Measurements from ENCODE around the gene IGFL3.
"Not testable (repeated sequence)": the region's sequence is repeated elsewhere in the genome, so short reads cannot be mapped to it uniquely, and the experiment has no call there.

Gene IGFL3

GRCh38 chr19:46124638-46125115 is at the start of gene IGFL3:
Gene IGFL3 (minus strand): TSS chr19:46124688. CDS start chr19:46124649, 39 bp downstream.
- Mint-ChIP-seq H3K36me3 (no peaks in the 10 kb centered on the region), H3K27me3 (peaks cover 27% of the 10 kb centered on the region), H3K4me3 (no peak within 1 kb of the TSS), H3K4me1 (no peaks in the 10 kb centered on the region), H3K9me3 (no peaks in the 10 kb centered on the region), H3K27ac (no peak within 1 kb of the TSS)

GRCh38 chr19:46173886-46174480 is 49.5 kb upstream of the IGFL3 start:
- Mint-ChIP-seq H3K4me3 (no peak overlapping the region), H3K4me1 (no peaks in the 10 kb centered on the region), H3K27me3 (peaks cover 23% of the 10 kb centered on the region), H3K36me3 (no peaks in the 10 kb centered on the region), H3K27ac (no peak overlapping the region), H3K9me3 (no peaks in the 10 kb centered on the region)

GRCh38 chr19:46162731-46163130 is 38.2 kb upstream of the IGFL3 start:
- no peak overlapping the region for H3K4me3 Mint-ChIP-seq

GRCh38 chr19:46161642-46162257 is 37.3 kb upstream of the IGFL3 start:
- Mint-ChIP-seq H3K27me3 (peaks cover 37% of the 10 kb centered on the region), H3K9me3 (peaks cover 13% of the 10 kb centered on the region)
- not testable (repeated sequence) for H3K36me3 Mint-ChIP-seq, H3K4me3 Mint-ChIP-seq, H3K4me1 Mint-ChIP-seq, H3K27ac Mint-ChIP-seq

More at GRCh38 chr19:46162731-46163130, 38.2 kb upstream of the IGFL3 start:
- Mint-ChIP-seq H3K4me1 (no peaks in the 10 kb centered on the region), H3K9me3 (peaks cover 13% of the 10 kb centered on the region), H3K27ac (no peak overlapping the region), H3K36me3 (peaks cover 8% of the 10 kb centered on the region), H3K27me3 (peaks cover 38% of the 10 kb centered on the region)

GRCh38 chr19:46160233-46160775 is 35.8 kb upstream of the IGFL3 start:
- Mint-ChIP-seq H3K9me3 (peaks cover 13% of the 10 kb centered on the region), H3K36me3 (peaks cover 8% of the 10 kb centered on the region), H3K27me3 (peaks cover 37% of the 10 kb centered on the region), H3K4me1 (no peaks in the 10 kb centered on the region), H3K27ac (no peak overlapping the region), H3K4me3 (no peak overlapping the region)

GRCh38 chr19:46159418-46160232 is 35.1 kb upstream of the IGFL3 start:
- H3K9me3 Mint-ChIP-seq: peaks cover 13% of the 10 kb centered on the region
- H3K4me1 Mint-ChIP-seq: no peaks in the 10 kb centered on the region
- peaks cover 37% of the 10 kb centered on the region for H3K27me3 Mint-ChIP-seq
- no peak overlapping the region for H3K27ac Mint-ChIP-seq
- H3K36me3 Mint-ChIP-seq: peaks cover 8% of the 10 kb centered on the region
- no peak overlapping the region for H3K4me3 Mint-ChIP-seq

- Mint-ChIP-seq H3K9me3 (no peaks in the 10 kb centered on the region), H3K4me1 (no peaks in the 10 kb centered on the region), H3K27me3 (peaks cover 33% of the 10 kb centered on the region), H3K4me3 (no peak overlapping the region), H3K36me3 (peaks cover 2% of the 10 kb centered on the region), H3K27ac (no peak overlapping the region)
Measured at GRCh38 chr19:46155237-46155636, 30.7 kb upstream of the IGFL3 start.

GRCh38 chr19:46150606-46151005 is 26.1 kb upstream of the IGFL3 start:
- Mint-ChIP-seq H3K4me3 (no peak overlapping the region), H3K9me3 (no peaks in the 10 kb centered on the region), H3K36me3 (no peaks in the 10 kb centered on the region), H3K27me3 (peaks cover 22% of the 10 kb centered on the region), H3K4me1 (peaks cover 3% of the 10 kb centered on the region), H3K27ac (no peak overlapping the region)

GRCh38 chr19:46147791-46148288 is 23.4 kb upstream of the IGFL3 start, which contains the start of gene IGFL2:
Gene IGFL2 (plus strand): TSS chr19:46148238. CDS start chr19:46148279, 41 bp downstream.
- peaks cover 28% of the 10 kb centered on the region for H3K27me3 Mint-ChIP-seq
- H3K4me3 Mint-ChIP-seq: no peak within 1 kb of the TSS
- H3K36me3 Mint-ChIP-seq: no peaks in the 10 kb centered on the region
- H3K4me1 Mint-ChIP-seq: peaks cover 3% of the 10 kb centered on the region
- no peaks in the 10 kb centered on the region for H3K9me3 Mint-ChIP-seq
- H3K27ac Mint-ChIP-seq: peak within 1 kb of the TSS; percentile 48

- Mint-ChIP-seq H3K36me3 (no peaks in the 10 kb centered on the region), H3K27me3 (peaks cover 24% of the 10 kb centered on the region), H3K27ac (peak overlapping the region; percentile 48), H3K9me3 (no peaks in the 10 kb centered on the region), H3K4me3 (no peak overlapping the region), H3K4me1 (peaks cover 3% of the 10 kb centered on the region)
Measured at GRCh38 chr19:46147166-46147740, 22.8 kb upstream of the IGFL3 start.

GRCh38 chr19:46144756-46145155 is 20.3 kb upstream of the IGFL3 start:
- Mint-ChIP-seq H3K27me3 (peaks cover 20% of the 10 kb centered on the region), H3K9me3 (no peaks in the 10 kb centered on the region), H3K36me3 (no peaks in the 10 kb centered on the region)

GRCh38 chr19:46142294-46142693 is 17.8 kb upstream of the IGFL3 start:
- H3K4me3 Mint-ChIP-seq: no peak overlapping the region
- peaks cover 18% of the 10 kb centered on the region for H3K27me3 Mint-ChIP-seq
- H3K27ac Mint-ChIP-seq: no peak overlapping the region
- no peaks in the 10 kb centered on the region for H3K4me1 Mint-ChIP-seq
- H3K9me3 Mint-ChIP-seq: no peaks in the 10 kb centered on the region
- H3K36me3 Mint-ChIP-seq: no peaks in the 10 kb centered on the region

More at GRCh38 chr19:46144756-46145155, 20.3 kb upstream of the IGFL3 start:
- H3K4me1 Mint-ChIP-seq: peaks cover 3% of the 10 kb centered on the region
- no peak overlapping the region for H3K4me3 Mint-ChIP-seq
- no peak overlapping the region for H3K27ac Mint-ChIP-seq

GRCh38 chr19:46141421-46141820 is 16.9 kb upstream of the IGFL3 start:
- peaks cover 15% of the 10 kb centered on the region for H3K27me3 Mint-ChIP-seq
- no peaks in the 10 kb centered on the region for H3K4me1 Mint-ChIP-seq
- no peaks in the 10 kb centered on the region for H3K36me3 Mint-ChIP-seq
- H3K27ac Mint-ChIP-seq: no peak overlapping the region
- H3K9me3 Mint-ChIP-seq: no peaks in the 10 kb centered on the region
- H3K4me3 Mint-ChIP-seq: no peak overlapping the region

GRCh38 chr19:46137915-46138473 is 13.5 kb upstream of the IGFL3 start:
- no peak overlapping the region for H3K4me3 Mint-ChIP-seq
- H3K27me3 Mint-ChIP-seq: peaks cover 18% of the 10 kb centered on the region
- H3K4me1 Mint-ChIP-seq: no peaks in the 10 kb centered on the region
- H3K9me3 Mint-ChIP-seq: no peaks in the 10 kb centered on the region
- no peak overlapping the region for H3K27ac Mint-ChIP-seq
- no peaks in the 10 kb centered on the region for H3K36me3 Mint-ChIP-seq

GRCh38 chr19:46134527-46134926 is 10.0 kb upstream of the IGFL3 start:
- Mint-ChIP-seq H3K36me3 (no peaks in the 10 kb centered on the region), H3K27me3 (peaks cover 25% of the 10 kb centered on the region), H3K27ac (no peak overlapping the region), H3K4me1 (no peaks in the 10 kb centered on the region), H3K4me3 (no peak overlapping the region), H3K9me3 (no peaks in the 10 kb centered on the region)
